Smooth muscle cell (in vitro differentiated cells): ENCODE measurements around the gene MYD88. TPM values are rescaled to one million over a fixed set of nuclear protein-coding genes. Genes with fewer than 3 reads are reported as not detected.

Source experiments
- DNase-seq: peaks from one replicate; lab custom pipeline; 2025; ENCODE audit not compliant: unreplicated experiment; lab: John Stamatoyannopoulos, UW
- H2AFZ ChIP-seq: fragments of 200-600 bp; sonication (generic); 2 replicates; pipeline ENCODE4 v1.6.0; 2016; ENCODE audit warnings: antibody characterized with exemption, low read depth, mild to moderate bottlenecking
- H3F3A ChIP-seq: fragments of 200-600 bp; sonication (generic); 2 replicates; pipeline ENCODE4 v1.6.0; 2017; ENCODE audit warnings: antibody characterized with exemption, low read depth
- H3K27ac ChIP-seq: fragments of 200-600 bp; sonication (generic); 2 replicates; pipeline ENCODE4 v1.5.1; 2016; ENCODE audit warnings: low read depth, mild to moderate bottlenecking
- H3K27me3 ChIP-seq: fragments of 200-600 bp; sonication (generic); 2 replicates; pipeline ENCODE4 v1.6.1; 2016; ENCODE audit warnings: low read depth, mild to moderate bottlenecking
- H3K36me3 ChIP-seq: fragments of 200-600 bp; sonication (generic); 2 replicates; pipeline ENCODE4 v1.5.1; 2016; ENCODE audit warnings: low read depth
- H3K4me1 ChIP-seq: fragments of 200-600 bp; sonication (generic); 2 replicates; pipeline ENCODE4 v1.5.1; 2016; ENCODE audit warnings: low read depth
- H3K4me2 ChIP-seq: fragments of 200-600 bp; sonication (generic); 2 replicates; pipeline ENCODE4 v1.6.0; 2016; ENCODE audit warnings: mild to moderate bottlenecking
- H3K4me3 ChIP-seq: fragments of 200-600 bp; sonication (generic); 2 replicates; pipeline ENCODE4 v1.5.1; 2016; ENCODE audit warnings: mild to moderate bottlenecking
- H3K79me2 ChIP-seq: fragments of 200-600 bp; sonication (generic); 2 replicates; pipeline ENCODE4 v1.6.0; 2016; ENCODE audit warnings: low read depth, mild to moderate bottlenecking
- H3K9ac ChIP-seq: fragments of 200-600 bp; sonication (generic); 2 replicates; pipeline ENCODE4 v1.6.0; 2016; ENCODE audit warnings: low read depth
- H3K9me3 ChIP-seq: fragments of 200-600 bp; sonication (generic); replicated peaks from 2 replicates; pipeline ENCODE4 v1.5.1; 2016; ENCODE audit warnings: low read depth
- H4K20me1 ChIP-seq: fragments of 200-600 bp; sonication (generic); 2 replicates; pipeline ENCODE4 v1.6.0; 2016; ENCODE audit warnings: low read depth
- WGBS: methylation state at CpG from one replicate; pipeline ENCODE4 v1.1.7; 2016; ENCODE audit warnings: low lambda C conversion rate; 5-methylcytosine and 5-hydroxymethylcytosine counted together
- polyA plus RNA-seq: library from polyadenylated mRNA; unstranded; fragments of >200 nt; fragmentation: Nextera tagmentation; extraction: Ambion mirVana; gene quantifications from 2 replicates; pipeline ENCODE4 v1.2.1, GENCODE V29; 2016
- total RNA-seq: library from RNA; depleted of rRNA; stranded (reverse); fragments of >200 nt; gene quantifications from 2 replicates; pipeline ENCODE4 v1.2.3, GENCODE V29; 2014
- TF ChIP-seq, protein P1 (sequence below): fragments of 200-600 bp; sonication (generic); IDR thresholded peaks from 2 replicates; pipeline ENCODE4 v1.5.1; 2017; ENCODE audit warnings: borderline replicate concordance, mild to moderate bottlenecking, antibody characterized with exemption; ENCODE audit not compliant: insufficient read depth, poor library complexity, severe bottlenecking

Gene MYD88
- total and polyA plus RNA-seq, 2 experiments from 2014 or later: 14.1 to 37.5 TPM

DNA sequence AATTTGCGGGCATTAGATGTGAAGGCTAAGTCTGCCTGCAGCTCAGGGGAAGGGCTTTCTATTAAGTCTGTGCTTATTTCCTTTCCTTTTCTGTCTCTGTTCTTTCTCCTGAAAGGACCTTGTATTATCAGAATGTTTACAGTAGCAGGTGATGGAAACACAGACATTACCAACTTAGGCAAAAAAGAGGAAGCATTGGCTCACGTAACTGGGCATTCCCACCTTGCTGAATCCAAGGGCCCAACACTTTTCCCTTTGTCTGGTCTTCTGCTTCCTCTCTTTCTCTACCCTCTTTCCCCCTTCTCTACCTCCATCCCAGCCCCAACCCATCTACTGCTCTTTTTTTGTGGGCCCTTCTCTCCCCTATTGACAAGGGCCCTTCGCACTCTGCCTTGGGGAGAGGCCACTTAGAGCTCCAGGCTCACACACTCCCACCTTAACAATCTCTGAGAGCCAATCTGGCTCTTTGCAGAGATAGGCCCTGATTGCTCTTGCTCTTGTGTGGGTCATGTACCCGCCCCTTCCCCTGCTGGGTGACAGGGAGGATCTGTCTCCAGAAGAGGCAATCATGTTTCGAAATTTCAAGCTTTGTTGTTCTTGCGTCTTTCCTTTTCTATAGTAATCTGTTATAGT is 36.5 kb upstream of the MYD88 start:
- Histone ChIP-seq H3K36me3 (no peaks in the 10 kb centered on the region), H3K4me2 (no peak overlapping the region), H3K27me3 (no peaks in the 10 kb centered on the region), H3K79me2 (no peaks in the 10 kb centered on the region), H3F3A (no peaks in the 10 kb centered on the region), H3K9me3 (peaks cover 8% of the 10 kb centered on the region), H2AFZ (no peak overlapping the region), H3K4me3 (no peak overlapping the region), H4K20me1 (no peaks in the 10 kb centered on the region), H3K4me1 (peaks cover 20% of the 10 kb centered on the region), H3K9ac (no peak overlapping the region), H3K27ac (no peak overlapping the region)
- no peak for DNase-seq
- WGBS: 85% methylated on average over 6 of the region's 6 CpGs
- TF ChIP-seq, protein P1, sequence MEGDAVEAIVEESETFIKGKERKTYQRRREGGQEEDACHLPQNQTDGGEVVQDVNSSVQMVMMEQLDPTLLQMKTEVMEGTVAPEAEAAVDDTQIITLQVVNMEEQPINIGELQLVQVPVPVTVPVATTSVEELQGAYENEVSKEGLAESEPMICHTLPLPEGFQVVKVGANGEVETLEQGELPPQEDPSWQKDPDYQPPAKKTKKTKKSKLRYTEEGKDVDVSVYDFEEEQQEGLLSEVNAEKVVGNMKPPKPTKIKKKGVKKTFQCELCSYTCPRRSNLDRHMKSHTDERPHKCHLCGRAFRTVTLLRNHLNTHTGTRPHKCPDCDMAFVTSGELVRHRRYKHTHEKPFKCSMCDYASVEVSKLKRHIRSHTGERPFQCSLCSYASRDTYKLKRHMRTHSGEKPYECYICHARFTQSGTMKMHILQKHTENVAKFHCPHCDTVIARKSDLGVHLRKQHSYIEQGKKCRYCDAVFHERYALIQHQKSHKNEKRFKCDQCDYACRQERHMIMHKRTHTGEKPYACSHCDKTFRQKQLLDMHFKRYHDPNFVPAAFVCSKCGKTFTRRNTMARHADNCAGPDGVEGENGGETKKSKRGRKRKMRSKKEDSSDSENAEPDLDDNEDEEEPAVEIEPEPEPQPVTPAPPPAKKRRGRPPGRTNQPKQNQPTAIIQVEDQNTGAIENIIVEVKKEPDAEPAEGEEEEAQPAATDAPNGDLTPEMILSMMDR: no peak

DNA sequence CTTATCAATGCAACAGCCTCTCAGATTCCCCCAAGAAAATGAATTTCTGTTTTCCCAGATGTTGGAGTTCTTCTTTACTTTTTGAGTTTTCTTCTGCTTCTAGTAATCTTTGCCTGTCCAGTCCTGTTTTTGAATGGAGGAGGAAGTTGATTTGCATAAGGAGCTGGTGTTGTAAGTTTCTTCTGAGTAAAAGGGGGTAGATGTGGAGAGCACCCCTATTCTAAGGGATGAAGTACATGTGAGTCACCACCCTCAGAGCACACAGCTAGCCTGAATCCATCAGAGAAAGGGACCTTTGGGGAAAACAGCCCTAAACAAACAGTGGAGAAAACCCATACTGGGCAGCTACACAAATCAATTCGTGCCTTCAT is 36.0 kb upstream of the MYD88 start:
- no peak overlapping the region for H2AFZ ChIP-seq
- H3F3A ChIP-seq: no peaks in the 10 kb centered on the region
- no peak for DNase-seq
- H3K36me3 ChIP-seq: no peaks in the 10 kb centered on the region
- no peaks in the 10 kb centered on the region for H3K27me3 ChIP-seq
- H4K20me1 ChIP-seq: no peaks in the 10 kb centered on the region
- H3K4me2 ChIP-seq: no peak overlapping the region
- H3K4me1 ChIP-seq: peaks cover 20% of the 10 kb centered on the region
- H3K79me2 ChIP-seq: no peaks in the 10 kb centered on the region
- H3K4me3 ChIP-seq: no peak overlapping the region
- WGBS: 89% methylated on average over 1 of the region's 1 CpG
- H3K27ac ChIP-seq: no peak overlapping the region
- H3K9ac ChIP-seq: no peak overlapping the region
- TF ChIP-seq, protein P1: no peak
- peaks cover 8% of the 10 kb centered on the region for H3K9me3 ChIP-seq

DNA sequence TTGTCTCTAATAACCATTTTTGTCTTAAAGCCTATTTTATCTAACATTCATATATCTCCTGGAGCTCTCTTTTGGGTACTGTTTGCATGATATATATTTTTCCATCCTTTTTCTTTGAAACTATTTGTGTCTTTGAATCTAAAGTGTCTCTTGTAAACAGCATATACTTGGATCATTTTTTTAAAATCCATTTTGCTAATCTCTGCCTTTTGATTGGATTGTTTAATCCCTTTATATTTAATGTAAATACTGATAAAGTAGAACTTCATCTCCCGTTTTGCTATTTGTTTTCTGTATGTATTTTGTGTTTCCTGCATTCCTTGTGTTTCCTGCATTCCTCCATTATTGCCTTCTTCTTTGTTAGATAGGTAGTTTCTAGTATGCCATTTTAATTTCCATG is 32.9 kb upstream of the MYD88 start:
- Histone ChIP-seq H3K9ac (no peak overlapping the region), H3K79me2 (no peaks in the 10 kb centered on the region), H4K20me1 (no peaks in the 10 kb centered on the region), H3K9me3 (peaks cover 8% of the 10 kb centered on the region), H2AFZ (no peak overlapping the region), H3K27me3 (no peaks in the 10 kb centered on the region), H3K4me1 (peaks cover 2% of the 10 kb centered on the region), H3K27ac (no peak overlapping the region), H3F3A (no peaks in the 10 kb centered on the region), H3K4me2 (no peak overlapping the region), H3K36me3 (no peaks in the 10 kb centered on the region), H3K4me3 (no peak overlapping the region)
- no peak for DNase-seq
- TF ChIP-seq, protein P1: no peak
- WGBS: 81% methylated on average over 1 of the region's 1 CpG
